ENCODE measurements around the gene CCDC88B. TPM values are rescaled to one million over a fixed set of nuclear protein-coding genes. Genes with fewer than 3 reads are reported as not detected.

Gene CCDC88B
- total and polyA plus RNA-seq, 10 of the 15 experiments (the other 5 are each of a cell fraction or from before 2014, with no cell fraction given) = 0.24 to 66.0 (median 19.2) TPM

- ChIA-PET CTCF (interaction anchor here (0.8 to 1.9 kb wide), 2 partner anchors 10 to 13 kb away, joined by 3 to 10 read pairs; no protein-coding TSS in a partner anchor), RAD21 (ENCODE audit: unreplicated experiment) (no interaction called here), POLR2A (no interaction called here), SMC1A (ENCODE audit: uncharacterized antibody, unreplicated experiment) (no interaction called here)
- ATAC-seq (peak; percentile 20; the same call in 2 of the 3 replicates), DNase-seq (ENCODE audit: low read depth, low spot score) (no peak), FAIRE-seq (no peak)
- WGBS (ENCODE audit: insufficient coverage, insufficient replicate concordance, low lambda C conversion rate, missing lambda C conversion rate) = 3% methylated on average over 56 of the region's 96 CpGs
- no peak overlapping the region for H3K9ac ChIP-seq (ENCODE audit: control insufficient read depth, insufficient read depth, low read length)
- TF ChIP-seq SUZ12 (IDR thresholded peaks at IDR 0.05; ENCODE audit: unreplicated experiment) (peak; percentile 44), EGR1 (IDR thresholded peaks at IDR 0.05; ENCODE audit: borderline replicate concordance in 1 of 2, low read depth in 2 of 2, low read length in 2 of 2) (0 out of 3 replicates have a peak, but pooled peaks of 1 of the 2 experiments have one; percentile 31), BHLHE40 (IDR thresholded peaks at IDR 0.05; ENCODE audit: borderline replicate concordance in 1 of 2, low read depth in 2 of 2, low read length in 1 of 2) (peak in 1 of 2 experiments; percentile 78; a peak in 2 of 4 replicates), CBX3 (IDR thresholded peaks at IDR 0.05; ENCODE audit: borderline replicate concordance, low read depth) (no peak), SPI1 (IDR thresholded peaks at IDR 0.05; ENCODE audit: borderline replicate concordance, insufficient read depth, low read depth, low read length) (no peak), HDAC6 (IDR thresholded peaks at IDR 0.05; ENCODE audit: unreplicated experiment) (peak; percentile 63), DPF2 (IDR thresholded peaks at IDR 0.05) (0 out of 2 replicates have a peak, but pooled peaks have one; percentile 39)
- H3K27ac ChIP-seq (ENCODE audit: control insufficient read depth, insufficient read depth) = no peak overlapping the region
- peak overlapping the region; percentile 48; the same call in 1 of the 2 replicates for H3K4me2 ChIP-seq (ENCODE audit: control insufficient read depth, insufficient read depth)
- in situ Hi-C loops (cut with MboI) (no loop called here), intact Hi-C loops (cut with micrococcal nuclease; ENCODE audit: unreplicated experiment) (no loop called here)
- no peaks in the 10 kb centered on the region for H3K9me3 ChIP-seq (replicated peaks; ENCODE audit: control insufficient read depth, insufficient read depth, low read length)
- H3K27me3 ChIP-seq (replicated peaks in 1 of 2; ENCODE audit: control insufficient read depth in 2 of 2, insufficient read depth in 2 of 2, low read length in 1 of 2) = peaks cover 6 to 14% of the 10 kb centered on the region in 2 experiments
- no peaks in the 10 kb centered on the region; the same call in 1 of the 2 replicates for H4K20me1 ChIP-seq (ENCODE audit: control insufficient read depth, insufficient read depth)
- H3K4me3 ChIP-seq = no peak overlapping the region
- peaks cover 0 to 2% of the 10 kb centered on the region in 2 experiments; a peak in 2 of 4 replicates for H3K36me3 ChIP-seq (ENCODE audit: control insufficient read depth in 2 of 2, insufficient read depth in 2 of 2, low read length in 1 of 2)
- no TSS peak for BruUV-seq (replicated peaks)
- no peaks in the 10 kb centered on the region for H3K4me1 ChIP-seq (ENCODE audit: control insufficient read depth, insufficient read depth, low read length)
- H3K79me2 ChIP-seq (ENCODE audit: control insufficient read depth, insufficient read depth, low read length) = no peaks in the 10 kb centered on the region
- no peak overlapping the region for H2AFZ ChIP-seq (ENCODE audit: control insufficient read depth, low read depth, low read length)
Observed at GRCh38 chr11:64291752-64292459, 48.1 kb upstream of the CCDC88B start.
